ENCODE data around the gene GID8. TPM values are rescaled to one million over a fixed set of nuclear protein-coding genes. Genes with fewer than 3 reads are reported as not detected.

The GID8 gene
- total and polyA plus RNA-seq, 4 donors, result 10.2 to 23.6 (median 14.6) TPM

DNA sequence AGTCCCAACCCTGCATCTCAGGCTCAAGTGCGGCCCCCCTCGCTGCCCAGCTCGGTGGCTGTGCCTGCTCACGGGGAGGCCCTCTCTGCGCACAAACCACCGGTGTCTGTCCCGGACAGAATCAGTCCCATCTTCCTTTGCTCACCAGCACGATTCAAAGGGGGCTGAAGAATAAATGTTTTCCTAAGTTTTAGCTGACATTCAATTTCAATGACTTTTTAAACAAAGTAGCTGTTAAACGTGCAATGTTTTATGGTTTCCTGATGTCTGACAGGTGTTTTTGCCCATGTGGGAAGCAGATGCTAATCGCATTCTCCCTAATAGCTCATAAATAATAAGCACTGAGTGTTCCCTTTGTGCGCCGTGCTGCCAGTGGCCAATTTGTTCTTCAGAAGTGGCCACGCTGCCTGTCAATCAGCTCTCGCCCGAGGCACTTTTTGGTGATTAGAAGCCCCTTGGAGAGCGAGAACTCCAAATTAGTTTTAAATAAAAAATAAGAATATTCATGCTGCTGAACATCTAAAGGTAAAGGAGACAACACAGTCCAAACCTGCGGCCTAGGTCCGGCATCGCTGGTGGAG lies 42.5 kb downstream of the GID8 start (continued):
- TF ChIP-seq TAF1 (conservative IDR thresholded peaks at IDR 0.05) (no peak), NR2F2 (IDR thresholded peaks at IDR 0.05) (no peak), SP1 (IDR thresholded peaks at IDR 0.05) (no peak), FOXA1 (IDR thresholded peaks at IDR 0.05) (no peak), RXRA (IDR thresholded peaks at IDR 0.05) (no peak), FOXA2 (IDR thresholded peaks at IDR 0.05) (no peak)

DNA sequence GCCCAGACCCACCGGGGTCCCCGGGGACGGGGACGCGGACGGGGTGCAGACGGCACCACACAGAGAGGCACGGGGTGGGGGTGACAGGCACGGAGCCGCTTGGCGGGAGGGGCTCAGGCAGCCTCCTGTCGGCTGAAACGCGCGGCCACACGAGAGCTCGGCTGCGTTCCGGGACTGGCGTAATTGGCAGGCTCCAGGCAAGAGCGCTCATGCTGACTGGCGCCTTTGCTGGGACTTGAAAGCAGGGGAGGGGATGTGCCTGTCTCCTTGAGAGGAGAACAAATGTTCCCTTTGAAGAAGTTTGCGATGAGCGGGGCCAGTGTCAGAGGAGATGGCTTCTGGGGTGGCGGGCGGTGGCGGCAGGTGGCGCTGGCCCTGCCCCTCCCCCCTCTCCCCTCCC lies 43.0 kb downstream of the GID8 start:
- Histone ChIP-seq H3K9ac (ENCODE audit: low read depth in 1 of 2, low read length in 2 of 2) (no peak overlapping the region), H3K9me3 (ENCODE audit: control insufficient read depth in 4 of 4, low read length in 3 of 4) (no peaks in the 10 kb centered on the region), H3K4me3 (ENCODE audit: low read depth in 1 of 3, low read length in 3 of 3) (no peak overlapping the region), H3K4me1 (ENCODE audit: control insufficient read depth in 4 of 4, insufficient read depth in 4 of 4, low read length in 3 of 4) (no peaks in the 10 kb centered on the region), H3K27me3 (ENCODE audit: control insufficient read depth in 4 of 4, insufficient read depth in 4 of 4, low read length in 3 of 4) (peaks cover 0 to 4% (median 3%) of the 10 kb centered on the region in 4 donors), H3K36me3 (ENCODE audit: control insufficient read depth in 4 of 4, insufficient read depth in 3 of 4, low read depth in 1 of 4, low read length in 3 of 4) (no peaks in the 10 kb centered on the region), H3K27ac (ENCODE audit: low read depth in 1 of 2, low read length in 2 of 2) (no peak overlapping the region)
- no peak for DNase-seq (ENCODE audit: low spot score)
- TF ChIP-seq REST (IDR thresholded peaks at IDR 0.05) (no peak), RXRA (IDR thresholded peaks at IDR 0.05) (no peak), FOXA1 (IDR thresholded peaks at IDR 0.05) (no peak), CTCF (IDR thresholded peaks at IDR 0.05; ENCODE audit: low read depth, low read length, missing input control) (no peak), TAF1 (conservative IDR thresholded peaks at IDR 0.05) (no peak), NR2F2 (IDR thresholded peaks at IDR 0.05) (no peak), RAD21 (IDR thresholded peaks at IDR 0.05) (no peak)
- TF ChIP-seq, protein P1, sequence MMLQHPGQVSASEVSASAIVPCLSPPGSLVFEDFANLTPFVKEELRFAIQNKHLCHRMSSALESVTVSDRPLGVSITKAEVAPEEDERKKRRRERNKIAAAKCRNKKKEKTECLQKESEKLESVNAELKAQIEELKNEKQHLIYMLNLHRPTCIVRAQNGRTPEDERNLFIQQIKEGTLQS (IDR thresholded peaks at IDR 0.05), result no peak
- WGBS, result 48% methylated on average over 28 of the region's 28 CpGs

DNA sequence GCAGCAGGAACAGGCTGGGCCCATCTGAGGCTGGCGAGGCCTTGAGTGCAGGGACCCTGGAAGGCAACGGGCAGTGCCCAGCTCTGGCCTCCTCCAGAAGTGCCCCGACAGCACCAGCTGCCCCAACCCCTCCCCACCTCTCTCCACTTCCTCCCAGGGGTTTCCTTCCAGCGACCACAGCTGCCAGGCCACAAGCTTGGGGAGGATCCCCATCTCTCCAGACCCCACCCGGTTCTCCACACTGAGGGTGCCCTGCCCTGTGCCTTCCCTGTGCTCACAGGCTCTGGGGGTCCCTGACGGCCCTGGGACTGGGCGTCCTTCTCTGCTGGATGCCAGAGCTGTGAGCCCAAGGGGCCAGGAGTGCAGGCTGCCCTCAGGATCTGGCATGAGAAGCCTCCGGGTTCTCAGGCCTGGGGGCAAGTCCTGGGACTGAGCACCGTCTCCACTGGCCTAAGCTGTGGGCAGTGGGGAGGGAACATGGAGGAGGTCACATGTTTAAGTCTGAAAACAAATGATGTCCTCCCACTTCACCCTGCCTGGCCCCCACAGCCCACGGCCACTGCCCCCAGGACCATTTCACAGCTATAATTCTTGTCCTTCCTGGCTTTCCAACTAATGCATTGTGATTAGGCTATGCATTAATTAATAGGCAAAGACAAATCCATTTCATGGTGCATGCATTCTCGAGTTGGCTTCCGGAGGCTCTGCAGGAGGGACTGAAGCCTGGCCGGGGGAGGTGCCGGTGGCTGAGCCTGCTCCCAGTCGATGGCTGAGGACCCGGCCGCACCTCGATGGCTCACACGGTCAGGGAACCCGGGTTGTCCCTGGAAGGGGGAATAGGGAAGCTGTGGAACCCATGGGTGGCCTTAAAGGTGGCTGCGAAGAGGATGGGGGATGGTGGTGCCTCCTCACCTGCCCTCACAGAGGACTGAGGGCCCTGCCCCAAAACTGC lies 44.5 kb downstream of the GID8 start:
- no peaks in the 10 kb centered on the region for H3K4me1 ChIP-seq (ENCODE audit: control insufficient read depth in 4 of 4, insufficient read depth in 4 of 4, low read length in 3 of 4)
- H3K9ac ChIP-seq (ENCODE audit: low read depth in 1 of 2, low read length in 2 of 2), result no peak overlapping the region
- H3K27ac ChIP-seq (ENCODE audit: low read depth in 1 of 2, low read length in 2 of 2), result no peak overlapping the region
- no peaks in the 10 kb centered on the region for H3K36me3 ChIP-seq (ENCODE audit: control insufficient read depth in 4 of 4, insufficient read depth in 3 of 4, low read depth in 1 of 4, low read length in 3 of 4)
- H3K9me3 ChIP-seq (ENCODE audit: control insufficient read depth in 4 of 4, low read length in 3 of 4), result no peaks in the 10 kb centered on the region
- 64% methylated on average over 21 of the region's 21 CpGs for WGBS
- TF ChIP-seq NR2F2 (IDR thresholded peaks at IDR 0.05), result no peak
- TF ChIP-seq RXRA (IDR thresholded peaks at IDR 0.05), result no peak
- no peak for TF ChIP-seq RAD21 (IDR thresholded peaks at IDR 0.05)
- H3K27me3 ChIP-seq (ENCODE audit: control insufficient read depth in 4 of 4, insufficient read depth in 4 of 4, low read length in 3 of 4), result peaks cover 0 to 4% (median 3%) of the 10 kb centered on the region in 4 donors
- no peak overlapping the region for H3K4me3 ChIP-seq (ENCODE audit: low read depth in 1 of 3, low read length in 3 of 3)
- no peak for DNase-seq (ENCODE audit: low spot score)

Measured in liver (tissue), 9 donors.